Stimulated activated CD4-positive, alpha-beta T cell treated with anti-CD3 and anti-CD28 coated beads, Interleukin-1b, Interleukin-23, amount 100 ng/mL, for 48 hours (primary cell): ENCODE measurements around the gene ST6GAL2.

Source experiments
- DNase-seq: peaks from one replicate; pipeline ENCODE4 v3.0.0-alpha.2; 2020

The ST6GAL2 gene

GRCh38 chr2:106825161-106825560 lies 60.8 kb downstream of the ST6GAL2 start:
- DNase-seq, result no peak

- DNase-seq, result no peak
Measured at GRCh38 chr2:106816974-106817373, 69.0 kb downstream of the ST6GAL2 start.

GRCh38 chr2:106812841-106813240 lies 73.1 kb downstream of the ST6GAL2 start:
- no peak for DNase-seq

GRCh38 chr2:106812383-106812782 lies 73.6 kb downstream of the ST6GAL2 start:
- DNase-seq, result no peak

- no peak for DNase-seq
Measured at GRCh38 chr2:106805716-106806115, 80.3 kb downstream of the ST6GAL2 start.

GRCh38 chr2:106804161-106804560 lies 81.8 kb downstream of the ST6GAL2 start:
- no peak for DNase-seq

GRCh38 chr2:106800976-106801655 lies 84.9 kb downstream of the ST6GAL2 start:
- DNase-seq, result no peak

- DNase-seq, result no peak
Measured at GRCh38 chr2:106800180-106800579, 85.8 kb downstream of the ST6GAL2 start.

GRCh38 chr2:106798826-106799552 lies 87.0 kb downstream of the ST6GAL2 start:
- no peak for DNase-seq

- no peak for DNase-seq
Measured at GRCh38 chr2:106797494-106797893, 88.5 kb downstream of the ST6GAL2 start.

GRCh38 chr2:106792671-106793070 lies 93.3 kb downstream of the ST6GAL2 start:
- no peak for DNase-seq

- DNase-seq, result no peak
Measured at GRCh38 chr2:106789185-106789584, 96.8 kb downstream of the ST6GAL2 start.

- no peak for DNase-seq
Measured at GRCh38 chr2:106782681-106783080, 103.3 kb downstream of the ST6GAL2 start.

GRCh38 chr2:106781196-106781595 lies 104.8 kb downstream of the ST6GAL2 start:
- DNase-seq, result no peak

GRCh38 chr2:106771811-106772210 lies 114.2 kb downstream of the ST6GAL2 start:
- no peak for DNase-seq

- DNase-seq, result no peak
Measured at GRCh38 chr2:106770986-106771385, 115.0 kb downstream of the ST6GAL2 start.

- no peak for DNase-seq
Measured at GRCh38 chr2:106764614-106765013, 121.4 kb downstream of the ST6GAL2 start.

- no peak for DNase-seq
Measured at GRCh38 chr2:106759966-106760365, 126.0 kb downstream of the ST6GAL2 start.

- DNase-seq, result no peak
Measured at GRCh38 chr2:106758901-106759497, 127.0 kb downstream of the ST6GAL2 start.
